ENCODE measurements around the gene HAUS5. TPM values are rescaled to one million over a fixed set of nuclear protein-coding genes. Genes with fewer than 3 reads are reported as not detected.

Gene HAUS5
- total RNA-seq, 2 donors from 2014 or later, result 32.4 to 33.7 TPM

GRCh38 chr19:35644206-35644986 is 31.9 kb downstream of the HAUS5 start:
- Mint-ChIP-seq H3K27ac (peak overlapping the region; percentile 92), H3K27me3 (ENCODE audit: insufficient read depth) (peaks cover 6% of the 10 kb centered on the region), H3K4me3 (peak overlapping the region; percentile 63), H3K36me3 (ENCODE audit: low read depth) (no peaks in the 10 kb centered on the region), H3K9me3 (no peaks in the 10 kb centered on the region), H3K4me1 (peaks cover 17% of the 10 kb centered on the region)
- Histone ChIP-seq H3K27ac (ENCODE audit: low read depth, low read length) (peak overlapping the region; percentile 27), H3K27me3 (ENCODE audit: control insufficient read depth, insufficient read depth, low read length, poor library complexity, severe bottlenecking) (no peaks in the 10 kb centered on the region), H3K4me1 (ENCODE audit: control insufficient read depth, insufficient read depth, low read length) (no peaks in the 10 kb centered on the region), H3K9ac (ENCODE audit: extremely low read depth, low read length, poor library complexity, severe bottlenecking) (no peak overlapping the region), H3K9me3 (ENCODE audit: control insufficient read depth, low read length) (no peaks in the 10 kb centered on the region), H3K4me3 (ENCODE audit: low read length) (peak overlapping the region; percentile 79), H3K36me3 (ENCODE audit: control insufficient read depth, insufficient read depth, low read length) (no peaks in the 10 kb centered on the region)
- peak; percentile 99 for DNase-seq
- WGBS, 2 experiments (ENCODE audit: insufficient coverage in 1 of 2, insufficient read length in 1 of 2), result 1 to 2% methylated on average over 29 to 60 of the region's 60 CpGs
- TF ChIP-seq CTCF (conservative IDR thresholded peaks at IDR 0.05), result no peak

GRCh38 chr19:35644987-35645679 is 32.6 kb downstream of the HAUS5 start:
- Mint-ChIP-seq H3K27me3 (ENCODE audit: insufficient read depth) (peaks cover 6% of the 10 kb centered on the region), H3K36me3 (ENCODE audit: low read depth) (peaks cover under 1% of the 10 kb centered on the region), H3K4me3 (peak overlapping the region; percentile 63), H3K9me3 (no peaks in the 10 kb centered on the region), H3K27ac (peak overlapping the region; percentile 92), H3K4me1 (peaks cover 17% of the 10 kb centered on the region)
- H3K4me1 ChIP-seq (ENCODE audit: control insufficient read depth, insufficient read depth, low read length), result no peaks in the 10 kb centered on the region
- peak; percentile 98 for DNase-seq
- no peaks in the 10 kb centered on the region for H3K9me3 ChIP-seq (ENCODE audit: control insufficient read depth, low read length)
- no peak for TF ChIP-seq CTCF (conservative IDR thresholded peaks at IDR 0.05)
- peak overlapping the region; percentile 79 for H3K4me3 ChIP-seq (ENCODE audit: low read length)
- no peak overlapping the region for H3K9ac ChIP-seq (ENCODE audit: extremely low read depth, low read length, poor library complexity, severe bottlenecking)
- 17 to 27% methylated on average over 15 to 20 of the region's 20 CpGs for WGBS, 2 experiments (ENCODE audit: insufficient coverage in 1 of 2, insufficient read length in 1 of 2)
- H3K27me3 ChIP-seq (ENCODE audit: control insufficient read depth, insufficient read depth, low read length, poor library complexity, severe bottlenecking), result no peaks in the 10 kb centered on the region
- H3K36me3 ChIP-seq (ENCODE audit: control insufficient read depth, insufficient read depth, low read length), result peaks cover 5% of the 10 kb centered on the region
- peak overlapping the region; percentile 27 for H3K27ac ChIP-seq (ENCODE audit: low read depth, low read length)

- Mint-ChIP-seq H3K4me3 (no peak overlapping the region), H3K27ac (no peak overlapping the region), H3K36me3 (ENCODE audit: low read depth) (peaks cover 7% of the 10 kb centered on the region), H3K27me3 (ENCODE audit: insufficient read depth) (peaks cover 6% of the 10 kb centered on the region), H3K9me3 (no peaks in the 10 kb centered on the region), H3K4me1 (peaks cover 17% of the 10 kb centered on the region)
- Histone ChIP-seq H3K36me3 (ENCODE audit: control insufficient read depth, insufficient read depth, low read length) (peaks cover 12% of the 10 kb centered on the region), H3K4me3 (ENCODE audit: low read length) (no peak overlapping the region), H3K9me3 (ENCODE audit: control insufficient read depth, low read length) (no peaks in the 10 kb centered on the region), H3K27me3 (ENCODE audit: control insufficient read depth, insufficient read depth, low read length, poor library complexity, severe bottlenecking) (no peaks in the 10 kb centered on the region), H3K9ac (ENCODE audit: extremely low read depth, low read length, poor library complexity, severe bottlenecking) (no peak overlapping the region), H3K27ac (ENCODE audit: low read depth, low read length) (no peak overlapping the region), H3K4me1 (ENCODE audit: control insufficient read depth, insufficient read depth, low read length) (no peaks in the 10 kb centered on the region)
- no peak for TF ChIP-seq CTCF (conservative IDR thresholded peaks at IDR 0.05)
- peak; percentile 53 for DNase-seq
- WGBS, 2 experiments (ENCODE audit: insufficient coverage in 1 of 2, insufficient read length in 1 of 2), result 86 to 87% methylated on average over 5 to 7 of the region's 7 CpGs
Observed at GRCh38 chr19:35645680-35646511, 33.4 kb downstream of the HAUS5 start.

All from endodermal cell (in vitro differentiated cells).